SH-SY5Y (cell line): ENCODE measurements around the gene REPIN1.

Experiments
- GATA2 ChIP-seq: IDR thresholded peaks from 2 replicates; pipeline ENCODE4 v1.6.1; 2011; ENCODE audit warnings: mild to moderate bottlenecking, low read depth, low read length
- GATA3 ChIP-seq: IDR thresholded peaks from 2 replicates; pipeline ENCODE4 v1.6.1; 2011; ENCODE audit warnings: low read depth, mild to moderate bottlenecking, low read length, moderate library complexity

GRCh38 chr7:150369748-150370501, 1.3 kb downstream of the REPIN1 start:
- no peak for TF ChIP-seq GATA2
- no peak for TF ChIP-seq GATA3
